ENCODE results near the gene PLXNB3. TPM values are rescaled to one million over a fixed set of nuclear protein-coding genes. Genes with fewer than 3 reads are reported as not detected.

The PLXNB3 gene
- total RNA-seq, 1 donor from 2014 or later = 99.1 TPM

DNA sequence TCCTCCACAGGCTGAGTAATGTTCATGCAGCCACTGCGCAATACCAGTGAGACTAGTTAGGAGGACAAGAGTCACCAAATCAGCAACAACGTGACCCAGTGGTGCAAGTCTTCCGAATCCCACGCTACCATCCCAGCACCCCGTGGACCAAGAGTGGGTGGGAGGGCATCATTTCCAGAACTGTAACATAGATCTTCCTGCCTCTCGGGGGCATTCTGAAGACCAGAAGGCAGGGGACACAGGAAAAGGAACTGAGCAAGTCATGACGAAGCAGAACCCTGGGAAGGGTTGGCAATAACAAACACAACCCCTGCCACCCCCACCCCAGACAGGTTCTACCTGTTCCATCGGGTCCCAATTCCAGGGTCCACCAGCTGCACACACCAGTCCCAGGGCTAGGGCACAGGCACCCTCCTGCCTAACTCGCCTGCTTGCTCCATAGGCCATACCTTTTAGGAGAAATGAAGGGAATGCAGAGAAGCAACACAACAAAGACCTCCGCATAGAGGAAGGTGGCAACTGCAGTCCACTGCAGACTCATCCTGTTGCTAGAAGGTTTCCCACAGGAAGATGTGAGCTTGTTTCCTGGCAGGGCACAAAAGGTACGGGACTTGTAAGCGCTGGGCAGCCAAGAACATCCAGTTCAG lies 41.2 kb upstream of the PLXNB3 start:
- Histone ChIP-seq H3K4me1 (peaks cover 8 to 21% of the 10 kb centered on the region in 2 donors), H3K9me3 (no peaks in the 10 kb centered on the region), H3K27ac (peak overlapping the region; percentile 88 to 89), H3K4me3 (peak overlapping the region; percentile 62 to 69), H3K36me3 (peaks cover 21 to 22% of the 10 kb centered on the region in 2 donors), H3K27me3 (no peaks in the 10 kb centered on the region)
- intact Hi-C loops (cut with DNase I) = loop anchor here (5.0 kb wide), 1 partner anchor 36 kb away; the partner anchor contains the start of gene SLC6A8
- DNase-seq (ENCODE audit: low spot score in 2 of 2) = no peak
- TF ChIP-seq, protein P1, sequence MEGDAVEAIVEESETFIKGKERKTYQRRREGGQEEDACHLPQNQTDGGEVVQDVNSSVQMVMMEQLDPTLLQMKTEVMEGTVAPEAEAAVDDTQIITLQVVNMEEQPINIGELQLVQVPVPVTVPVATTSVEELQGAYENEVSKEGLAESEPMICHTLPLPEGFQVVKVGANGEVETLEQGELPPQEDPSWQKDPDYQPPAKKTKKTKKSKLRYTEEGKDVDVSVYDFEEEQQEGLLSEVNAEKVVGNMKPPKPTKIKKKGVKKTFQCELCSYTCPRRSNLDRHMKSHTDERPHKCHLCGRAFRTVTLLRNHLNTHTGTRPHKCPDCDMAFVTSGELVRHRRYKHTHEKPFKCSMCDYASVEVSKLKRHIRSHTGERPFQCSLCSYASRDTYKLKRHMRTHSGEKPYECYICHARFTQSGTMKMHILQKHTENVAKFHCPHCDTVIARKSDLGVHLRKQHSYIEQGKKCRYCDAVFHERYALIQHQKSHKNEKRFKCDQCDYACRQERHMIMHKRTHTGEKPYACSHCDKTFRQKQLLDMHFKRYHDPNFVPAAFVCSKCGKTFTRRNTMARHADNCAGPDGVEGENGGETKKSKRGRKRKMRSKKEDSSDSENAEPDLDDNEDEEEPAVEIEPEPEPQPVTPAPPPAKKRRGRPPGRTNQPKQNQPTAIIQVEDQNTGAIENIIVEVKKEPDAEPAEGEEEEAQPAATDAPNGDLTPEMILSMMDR (IDR thresholded peaks at IDR 0.05) = no peak

DNA sequence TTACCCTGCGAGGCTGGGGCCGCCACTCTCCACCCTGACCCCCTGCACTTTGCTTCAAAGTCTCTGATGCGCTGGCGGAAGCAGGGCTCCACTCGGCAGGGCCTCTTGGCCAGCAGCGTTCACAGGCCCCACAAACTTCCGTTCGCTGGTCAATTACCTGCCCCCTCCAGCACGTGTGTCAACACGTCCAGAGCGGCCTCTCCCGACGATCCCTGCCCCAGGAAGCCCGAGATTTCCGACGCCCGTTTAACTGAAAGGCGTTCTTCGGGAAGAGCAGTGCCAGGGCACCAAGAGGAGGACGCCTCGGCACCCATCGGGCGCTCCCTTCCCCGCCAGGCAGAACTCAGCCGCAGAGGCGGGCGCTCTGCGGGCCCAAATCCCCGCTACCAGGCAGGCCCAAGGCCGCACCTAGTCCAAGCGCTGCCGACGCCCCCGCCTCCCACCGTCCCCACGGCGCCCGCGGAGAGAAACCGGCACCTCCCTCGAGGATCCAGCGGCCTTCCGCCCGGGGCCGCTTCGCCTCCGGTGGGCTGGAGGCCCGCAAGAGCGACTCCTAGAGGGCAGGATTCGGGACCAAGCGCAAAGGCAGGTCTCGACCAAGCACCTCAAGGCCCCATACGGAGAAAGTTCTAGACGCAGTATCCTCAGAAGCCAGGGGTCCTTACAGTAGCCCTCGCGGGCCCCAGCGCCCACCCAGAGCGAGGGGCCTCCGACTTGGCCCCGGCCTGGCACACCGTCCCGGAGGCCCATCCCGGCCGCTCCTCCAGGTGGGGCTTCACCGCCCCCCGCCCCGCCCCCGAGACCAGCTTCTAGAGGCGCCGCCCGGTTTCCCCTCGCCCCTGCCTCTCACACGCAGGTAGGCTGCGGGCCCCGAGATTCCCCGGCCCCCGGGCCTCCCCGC lies 40.4 kb upstream of the PLXNB3 start:
- intact Hi-C loops (cut with DNase I) = loop anchor here (1.0 to 5.0 kb wide), 3 partner anchors 36 to 205 kb away; partner anchors contain the start of genes IDH3G, SLC6A8 and SSR4
- TF ChIP-seq, protein P1 (IDR thresholded peaks at IDR 0.05) = peak in 2 of 3 experiments; percentile 15 to 23
- Histone ChIP-seq H3K4me1 (peaks cover 8 to 26% of the 10 kb centered on the region in 2 donors), H3K9me3 (no peaks in the 10 kb centered on the region), H3K27me3 (no peaks in the 10 kb centered on the region), H3K36me3 (peaks cover 20% of the 10 kb centered on the region in 2 donors), H3K4me3 (peak overlapping the region; percentile 62 to 69), H3K27ac (peak overlapping the region; percentile 88 to 89)
- no peak for DNase-seq (ENCODE audit: low spot score in 2 of 2)

DNA sequence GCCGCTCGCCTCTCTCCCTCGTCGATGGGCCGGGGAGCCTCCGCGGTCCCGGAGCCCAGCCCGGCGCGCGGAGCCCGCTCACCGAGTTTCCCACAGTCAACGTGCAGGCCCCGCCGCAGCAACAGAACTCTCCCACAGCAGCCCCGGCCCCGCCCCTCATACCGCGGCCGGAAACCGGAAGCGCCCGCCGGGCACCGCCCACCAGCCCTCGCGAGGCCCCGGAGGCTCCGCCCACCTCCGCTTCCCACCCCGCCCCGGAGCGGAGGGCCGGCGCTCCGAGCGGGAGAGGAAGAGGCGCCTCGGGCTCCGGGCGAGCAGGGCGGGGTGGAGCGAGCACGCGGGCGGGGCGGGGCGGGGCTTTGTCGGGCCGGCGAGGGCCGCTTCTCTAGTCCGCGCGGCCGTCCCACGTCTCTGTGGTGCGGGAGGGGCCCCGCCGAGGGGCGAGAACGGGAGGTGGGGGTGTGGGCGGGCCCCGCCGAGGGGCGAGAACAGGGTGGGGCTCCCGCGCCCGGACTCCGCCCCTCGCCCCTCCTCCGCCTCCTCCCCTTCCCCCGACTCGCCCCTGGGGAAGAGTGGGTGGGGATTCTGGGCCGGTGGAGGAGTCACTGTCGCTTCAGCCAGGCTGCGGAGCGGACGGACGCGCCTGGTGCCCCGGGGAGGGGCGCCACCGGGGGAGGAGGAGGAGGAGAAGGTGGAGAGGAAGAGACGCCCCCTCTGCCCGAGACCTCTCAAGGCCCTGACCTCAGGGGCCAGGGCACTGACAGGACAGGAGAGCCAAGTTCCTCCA lies 39.6 kb upstream of the PLXNB3 start, which contains the start of the genes ABCD1 and BCAP31:
TSS of gene ABCD1 (plus strand) at position 605 of the 787 bp plus-strand sequence. CDS start 411 bp downstream, outside the sequence.
TSS of gene BCAP31 (minus strand) at position 136 of the 787 bp plus-strand sequence. CDS start 1,143 bp downstream, outside the sequence.
- no peaks in the 10 kb centered on the region for H3K9me3 ChIP-seq
- H3K36me3 ChIP-seq = peaks cover 14 to 15% of the 10 kb centered on the region in 2 donors
- TF ChIP-seq, protein P1 (IDR thresholded peaks at IDR 0.05) = no peak
- H3K4me1 ChIP-seq = peaks cover 8 to 26% of the 10 kb centered on the region in 2 donors
- peak within 1 kb of the TSS; percentile 88 to 89 for H3K27ac ChIP-seq
- intact Hi-C loops (cut with DNase I) = loop anchor here (1.0 to 5.0 kb wide), 3 partner anchors 37 to 204 kb away; partner anchors contain the start of genes IDH3G, SLC6A8 and SSR4
- H3K27me3 ChIP-seq = no peaks in the 10 kb centered on the region
- peak within 1 kb of the TSS; percentile 62 to 69 for H3K4me3 ChIP-seq
- peak; percentile 51 to 92 for DNase-seq (ENCODE audit: low spot score in 2 of 2)

DNA sequence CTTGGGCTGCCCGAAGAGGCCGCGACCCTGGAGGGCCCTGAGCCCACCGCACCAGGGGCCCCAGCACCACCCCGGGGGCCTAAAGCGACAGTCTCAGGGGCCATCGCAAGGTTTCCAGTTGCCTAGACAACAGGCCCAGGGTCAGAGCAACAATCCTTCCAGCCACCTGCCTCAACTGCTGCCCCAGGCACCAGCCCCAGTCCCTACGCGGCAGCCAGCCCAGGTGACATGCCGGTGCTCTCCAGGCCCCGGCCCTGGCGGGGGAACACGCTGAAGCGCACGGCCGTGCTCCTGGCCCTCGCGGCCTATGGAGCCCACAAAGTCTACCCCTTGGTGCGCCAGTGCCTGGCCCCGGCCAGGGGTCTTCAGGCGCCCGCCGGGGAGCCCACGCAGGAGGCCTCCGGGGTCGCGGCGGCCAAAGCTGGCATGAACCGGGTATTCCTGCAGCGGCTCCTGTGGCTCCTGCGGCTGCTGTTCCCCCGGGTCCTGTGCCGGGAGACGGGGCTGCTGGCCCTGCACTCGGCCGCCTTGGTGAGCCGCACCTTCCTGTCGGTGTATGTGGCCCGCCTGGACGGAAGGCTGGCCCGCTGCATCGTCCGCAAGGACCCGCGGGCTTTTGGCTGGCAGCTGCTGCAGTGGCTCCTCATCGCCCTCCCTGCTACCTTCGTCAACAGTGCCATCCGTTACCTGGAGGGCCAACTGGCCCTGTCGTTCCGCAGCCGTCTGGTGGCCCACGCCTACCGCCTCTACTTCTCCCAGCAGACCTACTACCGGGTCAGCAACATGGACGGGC lies 38.8 kb upstream of the PLXNB3 start:
- peak overlapping the region; percentile 88 to 89 for H3K27ac ChIP-seq
- intact Hi-C loops (cut with DNase I) = no loop called here
- peaks cover 6 to 9% of the 10 kb centered on the region in 2 donors for H3K36me3 ChIP-seq
- peak overlapping the region; percentile 62 to 69 for H3K4me3 ChIP-seq
- DNase-seq (ENCODE audit: low spot score in 2 of 2) = no peak
- TF ChIP-seq, protein P1 (IDR thresholded peaks at IDR 0.05) = no peak
- peaks cover 8 to 26% of the 10 kb centered on the region in 2 donors for H3K4me1 ChIP-seq
- no peaks in the 10 kb centered on the region for H3K9me3 ChIP-seq
- no peaks in the 10 kb centered on the region for H3K27me3 ChIP-seq
